Adrenal gland (tissue), 5 donors: Measurements from ENCODE around the gene EEF1AKMT2.

Source experiments
- POLR2A ChIP-seq, 2 donors: fragments of 450-650 bp; IDR thresholded peaks; one replicate each; pipeline ENCODE4 v1.6.1; 2017; ENCODE audit warnings: antibody characterized with exemption in 2 of 2, mild to moderate bottlenecking in 2 of 2, moderate library complexity in 1 of 2
- TF ChIP-seq, protein P1 (sequence below), 6 experiments: fragments of 450-650 bp in 4 of 6; fragments of 200-600 bp in 2 of 6; sonication (generic) in 1 of 6; IDR thresholded peaks; 1 replicate in 5 of 6; 2 replicates in 1 of 6; pipeline versions ENCODE4 v1.5.1 to v1.8.0; 2016 to 2021; ENCODE audit warnings: antibody characterized with exemption in 6 of 6, mild to moderate bottlenecking in 2 of 6, moderate library complexity in 1 of 6
- donor health status: DM: no; HTN: no; CAD: no.

DNA sequence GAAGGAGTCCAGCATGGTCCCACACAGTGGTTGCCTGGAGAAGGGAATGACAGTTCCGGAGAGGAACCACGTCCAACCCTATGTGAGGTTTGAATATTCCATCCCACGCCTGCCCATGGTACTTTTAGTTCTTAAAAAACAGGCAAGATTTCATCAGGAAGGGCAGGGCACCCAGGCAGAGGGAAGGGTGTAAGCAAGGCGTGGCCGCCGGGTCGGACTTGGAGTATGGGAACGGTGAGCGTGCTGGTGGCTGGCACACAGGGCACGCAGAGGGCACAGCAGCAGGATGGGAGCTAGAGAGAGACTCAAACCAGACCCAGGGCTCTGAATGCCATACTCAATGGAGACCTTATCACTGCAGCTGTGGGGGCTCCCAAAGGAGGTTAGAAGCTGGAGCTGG, 81.8 kb downstream of the EEF1AKMT2 start:
- TF ChIP-seq, protein P1, sequence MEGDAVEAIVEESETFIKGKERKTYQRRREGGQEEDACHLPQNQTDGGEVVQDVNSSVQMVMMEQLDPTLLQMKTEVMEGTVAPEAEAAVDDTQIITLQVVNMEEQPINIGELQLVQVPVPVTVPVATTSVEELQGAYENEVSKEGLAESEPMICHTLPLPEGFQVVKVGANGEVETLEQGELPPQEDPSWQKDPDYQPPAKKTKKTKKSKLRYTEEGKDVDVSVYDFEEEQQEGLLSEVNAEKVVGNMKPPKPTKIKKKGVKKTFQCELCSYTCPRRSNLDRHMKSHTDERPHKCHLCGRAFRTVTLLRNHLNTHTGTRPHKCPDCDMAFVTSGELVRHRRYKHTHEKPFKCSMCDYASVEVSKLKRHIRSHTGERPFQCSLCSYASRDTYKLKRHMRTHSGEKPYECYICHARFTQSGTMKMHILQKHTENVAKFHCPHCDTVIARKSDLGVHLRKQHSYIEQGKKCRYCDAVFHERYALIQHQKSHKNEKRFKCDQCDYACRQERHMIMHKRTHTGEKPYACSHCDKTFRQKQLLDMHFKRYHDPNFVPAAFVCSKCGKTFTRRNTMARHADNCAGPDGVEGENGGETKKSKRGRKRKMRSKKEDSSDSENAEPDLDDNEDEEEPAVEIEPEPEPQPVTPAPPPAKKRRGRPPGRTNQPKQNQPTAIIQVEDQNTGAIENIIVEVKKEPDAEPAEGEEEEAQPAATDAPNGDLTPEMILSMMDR (IDR thresholded peaks at IDR 0.05) = no peak
- TF ChIP-seq POLR2A (IDR thresholded peaks at IDR 0.05) = no peak
